HG03045 (cell line): ENCODE results near the gene RPF1.
"Not testable (repeated sequence)": the region's sequence is repeated elsewhere in the genome, so short reads cannot be mapped to it uniquely, and the experiment has no call there.

Experiments
- ATAC-seq: cut with Tn5 transposase; IDR thresholded peaks from one replicate; pipeline ENCODE4 v1.9.1; 2021; ENCODE audit warnings: mild to moderate bottlenecking, moderate library complexity; ENCODE audit not compliant: unreplicated experiment

Gene RPF1

DNA sequence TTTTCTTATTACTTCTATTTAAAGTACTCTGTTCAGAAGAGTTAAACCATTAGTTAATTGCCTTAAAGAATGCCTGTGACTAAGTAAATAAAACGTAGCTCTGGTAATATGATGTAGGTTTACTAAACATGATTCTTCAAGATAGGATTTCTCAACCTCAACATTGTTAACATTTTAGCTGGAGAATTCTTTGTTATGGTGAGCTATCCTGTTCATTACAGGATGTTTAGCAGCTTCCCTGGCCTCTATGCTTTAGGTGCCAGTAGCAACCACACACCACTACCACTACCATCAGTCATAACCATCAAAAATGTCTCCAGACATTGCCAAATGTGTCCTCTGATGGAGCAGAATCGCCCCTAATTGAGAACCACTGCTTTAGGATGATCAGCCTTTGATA lies 10.7 kb downstream of the RPF1 start:
- ATAC-seq = no peak

DNA sequence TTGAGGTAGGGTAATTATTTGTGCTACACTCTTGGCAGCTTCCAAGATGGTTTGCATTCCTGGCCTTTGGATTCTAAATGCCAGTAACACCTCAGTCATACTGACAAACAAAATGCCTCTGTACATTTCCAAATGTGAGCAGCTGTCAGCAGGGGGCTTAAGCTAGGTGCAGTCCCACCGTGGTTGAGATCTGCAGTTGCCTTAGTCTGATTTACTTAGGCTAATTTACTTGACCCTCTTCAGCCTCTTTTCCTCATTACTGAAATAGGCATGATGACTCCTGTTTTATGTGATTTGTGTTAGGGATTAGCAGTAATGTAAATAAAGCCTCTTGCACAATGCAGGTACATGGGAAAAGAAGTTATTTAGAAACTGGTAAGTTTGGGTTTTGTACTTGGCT lies 13.7 kb downstream of the RPF1 start:
- ATAC-seq = no peak

DNA sequence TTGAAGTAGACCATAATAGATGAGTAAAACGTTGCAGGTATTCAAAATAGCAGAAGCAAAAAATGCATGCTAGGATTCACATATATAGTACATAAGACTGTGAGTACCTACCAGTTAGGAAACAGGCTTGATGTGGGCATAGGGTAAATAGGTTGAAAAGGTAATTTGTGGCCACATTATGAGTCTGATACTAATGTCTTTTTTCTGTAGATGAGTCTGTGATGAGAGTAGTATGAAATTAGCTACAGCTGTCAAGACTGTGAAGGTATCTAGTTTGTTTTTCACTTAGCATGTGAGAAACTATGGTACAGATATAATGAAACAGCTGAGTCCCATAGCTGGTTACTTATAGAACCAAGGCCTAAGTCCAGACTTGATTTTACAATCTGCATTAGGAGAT lies 14.7 kb downstream of the RPF1 start:
- no peak for ATAC-seq

DNA sequence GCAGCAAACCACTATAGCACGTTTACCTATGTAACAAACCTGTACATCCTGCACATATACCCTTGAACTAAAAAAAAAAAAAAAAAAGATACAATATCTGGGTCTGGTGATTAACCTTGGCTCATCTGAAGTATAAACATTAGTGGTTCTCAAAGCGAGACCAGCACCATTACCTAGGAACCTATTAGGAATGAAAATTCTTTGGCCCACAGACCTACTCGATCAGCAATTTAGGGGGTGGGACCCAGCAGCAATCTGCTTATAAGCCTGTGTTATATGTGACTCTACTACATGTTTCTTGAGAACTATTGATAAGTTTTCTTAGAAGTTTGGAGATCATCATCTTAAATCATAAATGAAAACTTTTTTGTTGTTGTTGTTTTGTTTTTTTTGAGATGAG lies 17.4 kb downstream of the RPF1 start:
- ATAC-seq = no peak

GRCh38 chr1:84497631-84498275 lies 18.7 kb downstream of the RPF1 start:
- no peak for ATAC-seq

DNA sequence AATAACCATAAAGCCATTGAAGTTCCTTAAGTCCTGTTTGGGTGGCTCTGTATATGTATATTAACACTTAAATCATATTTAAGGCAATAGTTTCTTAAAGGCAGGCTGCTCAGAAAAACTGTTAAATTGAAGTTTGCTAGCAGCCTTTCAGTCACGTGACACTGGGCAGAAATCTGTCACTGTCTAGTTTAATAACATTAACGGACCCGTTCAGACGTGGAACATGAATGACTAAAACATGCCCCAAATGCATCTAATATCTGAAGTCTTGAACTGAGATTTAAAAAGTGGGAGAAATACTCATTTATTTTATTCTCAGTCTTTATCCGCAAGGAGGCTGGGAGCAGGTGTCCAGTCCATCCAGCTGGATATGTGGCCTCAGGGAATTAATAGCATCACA lies 23.9 kb downstream of the RPF1 start:
- no peak for ATAC-seq

DNA sequence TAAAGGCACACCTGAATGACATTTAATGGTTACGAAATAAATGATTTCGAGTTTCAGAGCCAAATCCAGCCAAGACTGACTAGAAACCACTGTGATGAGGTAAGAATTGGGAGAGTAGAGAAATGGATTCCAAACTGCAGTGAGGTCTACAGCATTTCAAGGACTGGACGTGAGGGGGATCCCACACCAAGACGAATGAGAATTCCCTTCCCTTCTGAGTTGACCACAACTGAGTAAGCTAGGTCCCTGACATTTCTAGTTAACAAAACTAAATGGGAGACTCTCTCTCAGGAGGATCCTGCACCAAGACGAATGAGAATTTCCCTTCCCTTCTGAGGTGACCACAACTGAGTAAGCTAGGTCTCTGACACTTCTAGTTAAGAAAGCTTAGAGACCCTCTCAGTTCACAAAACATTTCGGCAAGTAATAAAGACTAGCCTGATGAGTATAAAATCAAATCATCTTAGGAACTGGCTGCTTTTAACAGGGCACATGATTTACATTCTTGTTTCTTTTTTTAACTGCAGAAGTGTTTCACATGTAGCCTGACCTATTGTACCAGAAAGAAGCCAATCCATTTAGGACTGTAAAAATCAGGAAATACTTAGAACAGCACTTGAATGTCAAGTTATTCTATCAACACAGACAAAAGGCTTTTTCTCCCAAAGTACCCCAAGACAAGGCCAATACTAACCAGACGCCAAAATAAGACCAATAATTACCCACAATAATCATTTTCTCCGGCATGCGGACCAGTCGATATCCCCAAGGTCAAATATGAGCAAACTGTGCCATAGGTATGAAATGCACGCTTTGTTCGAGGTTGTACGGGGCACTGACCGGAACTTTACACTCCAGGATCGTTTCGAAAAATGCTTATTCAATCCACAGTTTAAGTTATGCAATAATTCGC lies 25.8 kb downstream of the RPF1 start:
- ATAC-seq = no peak

GRCh38 chr1:84505493-84506001 lies 26.5 kb downstream of the RPF1 start:
- ATAC-seq = peak; percentile 36

GRCh38 chr1:84506002-84506728 lies 27.1 kb downstream of the RPF1 start, which contains the start of the genes GNG5 and SPATA1:
Gene GNG5, minus strand, starts transcription at chr1:84506581. Its CDS starts 490 bp downstream, at chr1:84506091.
Gene SPATA1, plus strand, starts transcription at chr1:84506386. Its CDS starts 9,974 bp downstream, at chr1:84516360.
- peak; percentile 88 for ATAC-seq

DNA sequence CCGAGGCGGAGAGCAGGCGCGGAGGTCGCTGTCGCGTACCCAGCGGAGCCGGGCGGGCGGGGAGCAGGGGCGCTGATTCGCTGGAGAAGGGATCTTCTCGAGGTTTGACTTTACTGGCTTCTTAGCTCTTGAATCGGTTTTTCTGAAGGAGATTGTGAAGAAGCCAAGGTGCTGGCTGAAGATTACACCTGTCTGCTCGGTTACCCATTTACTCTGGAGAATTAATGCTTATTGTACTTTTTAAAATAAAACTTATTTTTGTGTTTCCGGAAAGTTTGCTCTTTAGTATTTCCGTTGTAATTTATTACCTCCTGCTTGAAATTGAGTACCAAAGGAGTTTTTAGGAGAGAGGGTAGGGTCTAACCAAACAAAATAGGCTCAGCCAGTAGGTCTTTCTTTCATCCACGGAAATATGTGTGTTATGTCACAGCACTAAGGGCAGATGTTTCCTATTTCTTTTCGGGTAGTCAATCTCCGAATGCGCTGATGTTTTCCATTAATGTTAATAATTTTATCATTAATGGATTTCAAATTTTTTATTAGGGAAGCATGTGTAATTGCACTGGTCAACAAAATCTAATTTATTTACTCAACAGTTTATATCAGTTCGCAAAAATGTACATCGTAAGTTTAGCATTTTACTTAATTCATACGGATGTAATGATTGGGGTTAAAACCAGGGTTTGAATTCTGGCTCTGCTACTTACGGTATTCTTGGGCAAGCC lies 27.8 kb downstream of the RPF1 start:
- no peak for ATAC-seq

DNA sequence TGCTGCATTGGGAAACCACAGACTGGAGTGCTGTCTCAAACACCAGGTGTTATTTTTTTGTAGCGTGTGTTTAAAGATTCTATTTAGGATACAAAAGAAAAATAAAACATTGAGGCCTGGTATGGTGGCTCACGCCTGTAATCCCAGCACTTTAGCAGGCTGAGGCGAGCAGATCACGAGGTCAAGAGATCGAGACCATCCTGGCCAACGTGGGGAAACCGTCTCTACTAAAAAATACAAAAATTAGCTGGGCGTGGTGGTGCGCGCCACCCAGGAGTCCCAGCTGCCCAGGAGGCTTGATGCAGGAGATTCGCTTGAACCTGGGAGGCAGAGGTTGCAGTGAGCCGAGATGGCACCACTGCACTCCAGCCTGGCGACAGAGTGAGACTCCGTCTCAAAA lies 28.8 kb downstream of the RPF1 start:
- ATAC-seq = not testable (repeated sequence)

GRCh38 chr1:84508510-84508909 lies 29.4 kb downstream of the RPF1 start:
- no peak for ATAC-seq

- ATAC-seq = no peak
Measured at GRCh38 chr1:84509029-84509428, 30.0 kb downstream of the RPF1 start.

DNA sequence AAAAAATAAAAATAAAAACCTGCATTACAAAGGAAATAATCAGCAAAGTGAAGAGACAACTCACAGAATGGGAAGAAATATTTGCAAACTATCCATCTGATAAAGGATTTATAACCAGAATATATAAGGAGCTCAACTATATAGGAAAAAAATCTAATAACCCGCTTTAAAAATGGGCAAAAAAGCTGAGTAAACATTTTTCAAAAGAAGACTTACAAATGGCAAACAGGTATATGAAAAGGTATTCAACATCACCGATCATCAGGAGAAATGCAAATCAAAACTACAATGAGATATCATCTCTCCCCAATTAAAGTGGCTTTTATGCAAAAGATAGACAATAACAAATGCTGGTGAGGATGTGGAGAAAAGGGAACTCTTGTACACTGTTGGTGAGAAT lies 31.1 kb downstream of the RPF1 start:
- no peak for ATAC-seq

- no peak for ATAC-seq
Measured at GRCh38 chr1:84510668-84511067, 31.6 kb downstream of the RPF1 start.

GRCh38 chr1:84524590-84524989 lies 45.5 kb downstream of the RPF1 start:
- ATAC-seq = no peak

DNA sequence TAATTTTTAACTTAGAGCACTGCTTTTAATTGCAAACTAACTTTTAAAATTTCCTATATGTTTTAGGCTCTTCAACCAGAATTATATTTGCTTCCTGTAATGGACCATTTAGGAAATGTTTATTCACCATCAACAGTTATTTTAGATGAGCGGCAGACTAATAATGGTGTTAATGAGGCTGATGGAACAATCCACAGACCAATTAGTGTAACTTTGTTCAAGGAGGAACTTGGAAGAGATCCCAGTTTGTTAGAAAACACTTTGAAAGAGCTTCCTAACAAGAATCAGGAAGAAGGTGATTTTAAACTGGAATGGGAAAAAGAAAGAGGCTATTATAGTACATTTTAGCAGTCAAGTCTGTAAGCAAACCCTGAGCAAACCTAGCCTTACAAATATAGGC lies 46.7 kb downstream of the RPF1 start:
- ATAC-seq = no peak

DNA sequence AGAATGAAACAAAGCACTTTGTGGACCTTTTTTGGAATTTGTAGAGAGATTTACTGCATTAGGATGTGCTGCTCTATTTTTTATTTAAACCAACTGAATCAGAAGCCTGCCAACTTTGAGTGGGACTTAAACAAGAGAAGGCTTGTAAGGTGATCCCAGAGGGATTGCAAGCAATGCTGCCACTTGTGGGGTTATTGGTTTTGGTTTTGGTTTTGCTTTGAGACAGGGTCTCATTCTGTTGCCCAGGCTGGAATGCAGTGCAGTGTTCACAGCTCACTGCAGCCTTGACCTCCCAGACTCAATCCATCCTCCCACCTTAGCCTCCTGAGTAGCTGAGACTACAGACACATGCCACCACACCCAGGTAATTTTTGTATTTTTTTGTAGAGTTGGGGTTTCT lies 59.5 kb downstream of the RPF1 start:
- peak; percentile 55 for ATAC-seq

- no peak for ATAC-seq
Measured at GRCh38 chr1:84539972-84540371, 60.9 kb downstream of the RPF1 start.

DNA sequence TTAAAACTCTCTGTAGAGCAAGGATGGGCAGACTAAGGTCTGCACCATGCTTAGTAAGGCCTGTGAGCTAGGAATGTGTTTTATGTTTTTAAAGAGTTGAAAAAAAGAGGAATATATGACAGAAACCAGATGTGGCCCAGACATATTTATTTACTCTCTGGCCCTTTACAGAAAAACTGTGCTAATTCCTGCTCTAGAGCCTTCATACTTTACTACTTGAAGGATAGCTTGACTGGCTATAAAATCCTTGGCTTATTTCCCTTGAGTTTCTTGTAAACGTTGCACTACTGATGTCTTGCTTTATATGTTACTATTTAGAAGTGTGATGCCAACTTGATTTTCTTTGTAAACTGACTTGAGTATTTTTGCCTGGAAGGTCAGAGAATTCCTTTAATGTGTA lies 61.7 kb downstream of the RPF1 start:
- no peak for ATAC-seq

- ATAC-seq = no peak
Measured at GRCh38 chr1:84541679-84542078, 62.6 kb downstream of the RPF1 start.
